ENCODE results near the gene IFT27. TPM values are rescaled to one million over a fixed set of nuclear protein-coding genes. Genes with fewer than 3 reads are reported as not detected.

IFT27 gene
- polyA plus RNA-seq (2013, experiment 1 of 2; ENCODE audit: insufficient read length) = 21.7 TPM
- polyA plus RNA-seq (2013, experiment 2 of 2; ENCODE audit: insufficient read length) = 22.5 TPM

GRCh38 chr22:36775964-36776669 lies at the start of gene IFT27:
Gene IFT27, minus strand, starts transcription at chr22:36776119. Its CDS starts 412 bp downstream, at chr22:36775707.
- peak; percentile 100 for DNase-seq

- no peak for DNase-seq
Measured at GRCh38 chr22:36824655-36825054, 48.7 kb upstream of the IFT27 start.

GRCh38 chr22:36823186-36823839 lies 47.4 kb upstream of the IFT27 start:
- DNase-seq = peak; percentile 57

- no peak for DNase-seq
Measured at GRCh38 chr22:36822581-36822980, 46.7 kb upstream of the IFT27 start.

GRCh38 chr22:36819112-36819511 lies 43.2 kb upstream of the IFT27 start:
- peak; percentile 7 for DNase-seq

- no peak for DNase-seq
Measured at GRCh38 chr22:36818010-36818642, 42.2 kb upstream of the IFT27 start.

GRCh38 chr22:36817525-36817848 lies 41.6 kb upstream of the IFT27 start:
- no peak for DNase-seq

- peak; percentile 9 for DNase-seq
Measured at GRCh38 chr22:36816636-36817524, 41.0 kb upstream of the IFT27 start, which contains the start of gene PVALB. Gene PVALB, minus strand, starts transcription at chr22:36817035. Its CDS starts 30 bp downstream, at chr22:36817005.

- DNase-seq = no peak
Measured at GRCh38 chr22:36816339-36816635, 40.4 kb upstream of the IFT27 start.

- no peak for DNase-seq
Measured at GRCh38 chr22:36815558-36816338, 39.8 kb upstream of the IFT27 start.

- DNase-seq = no peak
Measured at GRCh38 chr22:36814801-36815200, 38.9 kb upstream of the IFT27 start.

- no peak for DNase-seq
Measured at GRCh38 chr22:36811094-36811800, 35.3 kb upstream of the IFT27 start.

GRCh38 chr22:36809351-36809750 lies 33.4 kb upstream of the IFT27 start:
- DNase-seq = no peak

GRCh38 chr22:36808721-36809344 lies 32.9 kb upstream of the IFT27 start:
- no peak for DNase-seq

- DNase-seq = no peak
Measured at GRCh38 chr22:36807627-36808026, 31.7 kb upstream of the IFT27 start.

GRCh38 chr22:36806835-36807234 lies 30.9 kb upstream of the IFT27 start:
- DNase-seq = no peak

- DNase-seq = no peak
Measured at GRCh38 chr22:36803358-36803757, 27.4 kb upstream of the IFT27 start.

- no peak for DNase-seq
Measured at GRCh38 chr22:36798674-36799066, 22.8 kb upstream of the IFT27 start.

GRCh38 chr22:36797911-36798673 lies 22.2 kb upstream of the IFT27 start:
- no peak for DNase-seq

GRCh38 chr22:36797374-36797773 lies 21.5 kb upstream of the IFT27 start:
- no peak for DNase-seq
